GOT3 (cell line): ENCODE data around the gene CCDC198.

ENCODE experiments used
- DNase-seq: peaks from one replicate; lab custom pipeline; 2025; ENCODE audit warnings: mixed read lengths; lab: John Stamatoyannopoulos, UW

CCDC198 gene

DNA sequence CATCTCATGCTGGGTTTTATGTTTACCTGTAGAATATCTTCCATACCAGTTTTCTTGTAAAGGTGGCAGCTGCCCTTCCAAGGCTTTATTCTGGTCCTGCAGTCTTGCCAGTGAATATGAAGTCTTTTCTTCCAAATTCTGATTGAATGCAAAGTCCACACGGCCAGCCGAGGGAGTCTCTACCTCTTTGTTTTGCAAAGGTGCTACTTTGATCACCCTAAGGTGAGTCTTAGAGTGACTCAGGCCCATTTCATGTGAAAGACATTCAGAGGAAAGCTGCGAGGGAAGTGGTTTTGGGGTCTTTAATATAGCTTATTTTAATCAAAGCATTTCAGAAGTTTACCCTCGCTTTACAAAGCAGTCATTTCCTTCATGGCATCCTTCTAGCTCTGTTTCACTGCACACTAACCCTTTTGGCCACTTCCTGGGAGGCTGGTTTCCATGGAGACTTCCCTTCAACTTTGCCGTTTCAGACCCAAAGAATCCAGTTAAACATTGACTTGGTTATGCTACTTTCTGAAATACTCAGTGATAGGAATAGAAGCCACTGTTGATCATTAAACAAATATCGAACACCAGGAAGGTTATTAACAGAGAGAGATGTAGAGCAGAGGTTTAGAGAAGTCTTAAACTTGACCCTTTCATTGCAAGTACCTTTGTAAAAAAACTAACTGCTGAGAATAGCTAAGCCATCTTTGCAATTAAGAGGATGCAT is at the start of gene CCDC198:
Gene CCDC198, minus strand, starts transcription at position 391 of the 715 bp plus-strand sequence. Its CDS starts 142 bp downstream, at position 249.
- no peak for DNase-seq

DNA sequence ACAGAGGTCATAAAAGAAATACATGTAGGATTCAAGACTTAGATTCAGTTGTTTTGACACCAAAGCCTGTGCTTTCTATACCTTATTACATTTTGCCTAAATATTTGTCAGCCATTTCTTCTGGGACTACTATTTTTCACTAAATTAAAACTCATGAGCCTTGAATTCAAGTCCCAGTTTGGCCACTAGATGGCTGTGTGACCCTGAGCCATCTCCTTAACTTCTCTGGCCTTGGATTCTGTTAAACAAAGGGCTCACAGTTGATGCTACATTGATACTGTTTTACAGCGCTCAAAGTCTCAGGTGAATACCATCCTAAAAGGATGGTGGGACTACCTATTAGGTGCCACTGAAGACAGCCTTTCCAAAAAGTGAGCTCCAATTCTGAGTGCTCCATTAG is 39.6 kb upstream of the CCDC198 start:
- no peak for DNase-seq

- DNase-seq, result no peak
These were observed 36.9 kb upstream of the CCDC198 start for GRCh38 chr14:57530571-57530970.

DNA sequence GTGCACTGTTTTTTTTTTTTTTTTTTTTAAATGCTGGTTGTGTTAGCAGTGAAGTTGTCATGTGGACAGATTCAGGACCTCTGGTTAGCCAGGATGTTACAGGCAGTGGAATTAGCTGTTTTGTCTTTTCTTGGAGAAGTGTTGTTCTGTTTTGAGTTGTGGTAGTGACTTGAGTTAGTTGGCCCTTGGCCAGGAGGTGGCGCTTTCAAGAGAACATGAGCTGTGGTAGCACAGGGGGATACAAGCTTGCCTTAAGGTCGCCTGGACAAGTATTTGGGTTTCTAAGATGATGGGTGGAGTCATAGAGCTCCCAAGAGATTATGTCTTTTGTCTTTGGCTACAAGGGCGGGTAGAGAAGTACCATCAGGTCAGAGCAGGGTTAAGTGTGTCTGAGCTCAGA is 33.3 kb upstream of the CCDC198 start:
- DNase-seq, result no peak

DNA sequence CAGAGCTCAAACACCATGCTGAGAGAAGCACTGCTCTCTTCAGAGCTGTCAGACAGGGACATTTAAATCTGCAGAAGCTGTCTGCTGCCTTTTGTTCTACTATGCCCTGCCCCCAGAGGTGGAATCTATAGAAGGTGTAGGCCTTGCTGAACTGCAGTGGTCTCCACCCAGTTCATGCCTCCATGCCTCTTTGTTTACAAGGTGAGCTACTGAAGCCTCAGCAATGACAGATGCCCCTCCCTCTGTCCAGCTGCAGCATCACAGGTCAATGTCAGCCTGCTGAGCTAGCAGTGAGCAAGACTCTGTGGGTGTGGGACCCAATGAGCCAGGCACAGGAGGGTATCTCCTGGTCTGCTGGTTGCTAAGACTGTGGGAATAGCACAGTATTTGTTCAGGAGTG is 25.4 kb upstream of the CCDC198 start:
- no peak for DNase-seq

GRCh38 chr14:57512220-57512619 is 18.6 kb upstream of the CCDC198 start:
- no peak for DNase-seq

DNA sequence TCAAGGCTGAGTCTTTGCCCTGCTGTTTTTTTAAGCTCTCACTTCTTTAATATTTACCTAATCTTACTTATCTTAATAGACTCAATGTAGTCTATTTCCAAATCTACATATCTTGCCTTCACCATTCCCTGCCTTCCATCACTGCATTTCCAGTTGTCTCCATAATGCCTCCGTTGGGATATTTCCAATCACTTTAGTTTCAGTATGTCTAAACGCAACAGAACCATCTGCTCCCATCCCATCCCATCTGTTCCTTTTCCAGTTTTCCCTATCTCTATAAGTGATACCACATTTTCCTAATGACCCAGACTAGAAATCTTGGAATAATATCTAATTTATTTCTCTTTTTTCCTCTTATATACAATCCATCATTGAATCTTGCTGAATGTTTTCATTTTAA is 15.1 kb upstream of the CCDC198 start:
- DNase-seq, result no peak

DNA sequence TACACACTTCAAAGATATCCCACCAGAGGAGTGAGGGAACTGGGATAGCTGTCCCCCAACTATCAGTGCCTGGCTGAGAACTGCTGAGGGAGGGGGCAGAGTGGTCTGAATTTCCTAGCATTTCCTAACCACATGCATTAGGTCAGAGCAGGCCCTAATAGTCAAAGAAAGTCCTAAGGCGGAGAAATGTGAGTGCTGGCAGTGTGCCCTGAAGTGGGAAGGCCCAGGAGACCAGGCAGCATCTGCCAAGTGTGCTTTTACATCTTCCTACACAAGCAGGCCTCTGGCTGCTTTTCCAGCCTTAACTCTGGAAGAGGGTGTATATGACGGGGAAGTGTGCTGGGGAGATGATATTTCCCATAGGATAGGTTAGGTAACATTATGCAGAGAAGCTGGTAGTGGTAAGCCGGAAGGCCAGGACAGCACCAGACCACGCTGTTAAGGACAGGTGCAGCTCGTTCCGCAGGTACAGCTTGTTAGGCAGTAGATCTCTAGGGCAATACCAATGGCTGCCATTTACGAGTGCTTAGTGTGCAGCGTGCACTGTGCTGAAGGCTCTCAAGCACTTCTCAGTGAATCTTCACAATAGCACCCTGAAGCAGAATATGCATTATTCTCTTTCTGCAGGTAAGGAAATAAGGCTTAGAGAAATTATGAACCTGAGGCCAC is 9.1 kb upstream of the CCDC198 start:
- no peak for DNase-seq

DNA sequence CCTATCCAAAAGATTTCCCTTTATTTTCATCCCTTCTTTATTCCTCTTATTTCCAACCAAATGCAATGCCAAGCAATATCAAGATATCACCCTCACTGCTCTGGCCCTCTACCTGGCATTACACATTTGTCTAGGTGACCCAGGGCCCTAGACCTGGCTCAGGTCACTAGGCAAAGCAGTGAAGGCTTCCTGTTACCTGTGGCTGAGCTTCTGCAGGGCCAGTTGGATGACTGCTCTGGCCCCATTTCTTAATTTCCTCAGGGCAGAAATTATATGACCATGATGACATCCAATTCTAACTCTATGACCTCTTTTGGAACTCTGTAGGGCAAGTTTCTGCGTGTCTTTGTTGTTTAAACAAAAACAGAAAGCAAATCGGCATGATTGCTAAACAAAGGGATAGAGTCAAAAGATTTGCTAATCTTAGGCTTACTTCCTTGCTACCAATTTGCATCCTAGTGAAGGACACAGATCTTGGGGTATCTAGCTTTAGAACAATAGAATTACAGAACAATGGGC is 7.4 kb upstream of the CCDC198 start:
- no peak for DNase-seq

DNA sequence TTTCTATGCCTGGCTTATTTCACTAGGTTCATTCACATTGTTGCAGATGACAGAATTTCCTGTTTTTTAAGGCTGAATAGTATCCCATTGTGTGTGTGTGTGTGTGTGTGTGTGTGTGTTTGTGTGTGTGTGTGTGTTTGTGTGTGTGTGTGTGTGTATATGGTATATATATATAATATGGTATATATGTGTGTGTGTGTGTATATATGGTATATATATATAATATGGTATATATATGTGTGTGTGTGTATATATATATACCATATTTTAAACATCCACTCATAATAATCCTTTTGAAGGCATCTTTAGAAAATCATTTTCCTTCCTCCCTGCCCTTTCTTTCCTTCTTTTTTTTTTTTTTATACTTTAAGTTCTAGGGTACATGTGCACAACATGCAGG is 5.0 kb upstream of the CCDC198 start:
- no peak for DNase-seq

GRCh38 chr14:57498035-57498434 is 4.4 kb upstream of the CCDC198 start:
- DNase-seq, result no peak

GRCh38 chr14:57495416-57495815 is 1.8 kb upstream of the CCDC198 start:
- no peak for DNase-seq

- no peak for DNase-seq
These were observed 798 bp downstream of the CCDC198 start for GRCh38 chr14:57492859-57493258.

- no peak for DNase-seq
These were observed 2.0 kb downstream of the CCDC198 start for GRCh38 chr14:57491640-57492039.

DNA sequence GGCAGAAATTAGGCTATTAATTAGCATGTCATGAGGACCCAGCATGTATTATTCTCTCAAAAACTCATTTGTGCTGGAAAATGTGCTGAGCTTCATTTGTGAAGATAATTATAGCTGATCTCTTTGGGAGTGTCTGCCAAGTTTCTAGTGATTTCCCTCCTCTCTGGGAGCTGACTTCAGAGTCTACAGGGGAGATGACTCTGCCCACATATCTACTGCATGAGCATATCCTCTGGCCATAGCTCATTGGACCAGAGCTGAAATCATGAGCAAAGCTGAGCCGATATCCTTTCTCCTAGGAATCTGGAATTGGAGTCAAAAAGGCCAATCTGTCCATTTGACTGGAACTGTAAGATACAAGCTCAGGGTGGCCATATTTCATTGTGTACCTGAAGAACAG is 5.9 kb downstream of the CCDC198 start:
- DNase-seq, result no peak

GRCh38 chr14:57486767-57487379 is 6.8 kb downstream of the CCDC198 start:
- no peak for DNase-seq

DNA sequence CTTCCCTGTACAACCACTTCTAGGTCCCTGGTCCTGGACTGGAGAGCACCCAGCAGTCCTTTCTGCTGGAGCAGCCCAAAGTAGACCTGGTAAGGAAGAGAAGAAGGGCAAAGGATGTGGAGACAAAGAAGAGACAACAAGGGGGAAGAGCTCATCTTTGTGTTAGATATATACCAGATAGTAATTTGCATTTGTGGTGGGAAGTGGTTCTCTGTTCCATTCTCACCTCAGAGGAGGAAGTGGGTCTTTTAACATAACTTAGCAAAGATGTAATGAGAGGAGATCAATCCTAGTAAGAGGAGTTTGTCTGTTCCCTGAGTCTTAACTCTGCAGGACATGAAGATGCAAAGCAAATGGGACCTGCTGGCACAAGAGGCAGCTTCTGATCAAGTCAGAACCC is 8.0 kb downstream of the CCDC198 start:
- no peak for DNase-seq

GRCh38 chr14:57482120-57482519 is 11.5 kb downstream of the CCDC198 start:
- no peak for DNase-seq

DNA sequence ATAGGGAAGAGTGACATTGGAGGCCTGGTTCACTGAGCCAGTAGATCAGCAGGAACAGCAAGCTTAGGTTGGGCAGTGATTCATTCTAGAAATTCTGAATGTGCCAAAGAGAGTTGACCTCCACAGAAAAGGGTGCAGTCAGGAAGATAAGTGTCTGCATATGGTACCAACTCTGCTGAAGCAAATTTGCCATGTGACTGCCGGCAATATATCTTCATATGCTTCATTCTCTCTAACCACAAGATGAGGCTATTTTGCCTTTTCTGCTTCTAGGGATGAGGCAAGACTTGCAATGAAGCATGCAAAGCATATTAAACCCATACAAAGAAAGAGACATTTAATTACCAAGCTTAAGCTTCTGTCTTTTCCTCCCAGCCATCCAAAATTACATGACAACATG is 13.6 kb downstream of the CCDC198 start:
- DNase-seq, result no peak

DNA sequence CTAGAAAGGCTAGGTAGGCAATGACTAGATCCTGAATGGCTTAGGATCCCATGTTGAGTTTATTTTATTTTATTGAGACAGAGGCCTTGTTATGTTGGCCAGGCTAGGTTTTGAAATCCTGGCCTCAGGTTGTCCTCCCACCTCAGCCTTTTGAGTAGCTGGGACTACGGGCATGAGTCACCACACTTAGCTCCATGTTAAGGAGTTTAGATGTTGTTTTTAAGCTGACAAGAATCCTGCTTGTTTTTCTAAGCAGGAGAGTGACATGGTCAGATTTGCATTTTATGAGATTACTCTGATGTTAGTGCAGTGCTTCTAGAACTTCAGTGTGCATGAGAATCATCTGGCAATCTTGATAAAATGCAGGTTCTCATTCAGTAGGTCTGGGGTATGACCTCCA is 14.5 kb downstream of the CCDC198 start:
- no peak for DNase-seq

DNA sequence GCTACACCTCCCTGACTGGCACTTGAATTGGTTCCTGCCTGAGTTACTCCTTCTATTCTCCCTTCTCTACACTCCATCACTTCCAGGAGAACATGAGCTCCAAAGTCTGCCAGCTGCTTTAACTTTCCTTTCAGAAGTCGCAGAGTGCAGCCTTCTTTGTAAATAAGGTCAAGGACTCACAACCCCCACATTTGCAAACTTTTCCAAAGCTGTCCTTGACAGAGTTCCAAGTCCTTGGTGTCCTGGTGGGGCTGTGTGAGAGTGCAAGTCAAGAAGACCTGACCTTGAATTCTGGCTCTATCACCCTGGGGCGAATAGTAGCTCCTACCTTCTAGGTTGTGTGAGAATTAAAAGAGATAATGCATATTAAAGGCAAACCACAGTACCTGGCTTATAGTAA is 15.6 kb downstream of the CCDC198 start:
- DNase-seq, result no peak

- no peak for DNase-seq
These were observed 22.7 kb downstream of the CCDC198 start for GRCh38 chr14:57470909-57471308.
